H1 (cell line): ENCODE data around the gene DICER1. TPM values are rescaled to one million over a fixed set of nuclear protein-coding genes. Genes with fewer than 3 reads are reported as not detected.

Experiments
- CTCF ChIA-PET: fragments of 300-600 bp; sonication (Branson Sonifier 250); formaldehyde crosslinking; loops from one replicate; lab custom pipeline; 2021; ENCODE audit not compliant: partially characterized antibody; lab: Charles Lee
- POLR2A ChIA-PET: fragments of 300-600 bp; sonication (Branson Sonifier 250); formaldehyde crosslinking; loops from one replicate; lab custom pipeline; 2021; ENCODE audit warnings: inconsistent platforms; ENCODE audit not compliant: partially characterized antibody; lab: Charles Lee
- DNase-seq, 2 experiments: peaks; one replicate each; pipeline versions ENCODE4 v3.0.0 to v3.0.0-alpha.2; 2010 to 2022; ENCODE audit warnings: low spot score in 2 of 2, low read depth in 1 of 2, mixed read lengths in 1 of 2
- FAIRE-seq: peaks from 2 replicates; lab custom pipeline; 2011; peaks lifted over from hg19 to GRCh38; lab: Jason Lieb, UNC
- H2AFZ ChIP-seq: 2 replicates; pipeline ENCODE4 v1.8.1; 2012; ENCODE audit warnings: low read length, inconsistent platforms
- H2AK5ac ChIP-seq: 2 replicates; pipeline ENCODE4 v1.6.1; 2013; ENCODE audit warnings: low read depth, low read length
- H2BK120ac ChIP-seq: replicated peaks from 2 replicates; pipeline ENCODE3; 2013; ENCODE audit warnings: low read depth, low read length, inconsistent platforms
- H2BK12ac ChIP-seq: 2 replicates; pipeline ENCODE4 v1.6.1; 2013; ENCODE audit warnings: low read depth, low read length
- H2BK15ac ChIP-seq: 2 replicates; pipeline ENCODE4 v1.6.1; 2013; ENCODE audit warnings: low read length
- H2BK20ac ChIP-seq: 2 replicates; pipeline ENCODE4 v1.6.1; 2013; ENCODE audit warnings: low read length
- H2BK5ac ChIP-seq: 2 replicates; pipeline ENCODE4 v1.6.1; 2013; ENCODE audit warnings: low read depth, low read length
- H3K14ac ChIP-seq: 2 replicates; pipeline ENCODE4 v1.6.1; 2013; ENCODE audit warnings: inconsistent platforms; ENCODE audit not compliant: insufficient read length
- H3K18ac ChIP-seq: 2 replicates; pipeline ENCODE4 v1.6.1; 2013; ENCODE audit warnings: low read length; ENCODE audit errors: extremely low read depth
- H3K23ac ChIP-seq: 2 replicates; pipeline ENCODE4 v1.6.1; 2013; ENCODE audit warnings: inconsistent platforms; ENCODE audit not compliant: insufficient read length
- H3K23me2 ChIP-seq: 2 replicates; pipeline ENCODE4 v1.6.1; 2013; ENCODE audit warnings: low read depth, low read length
- H3K27ac ChIP-seq: 2 replicates; pipeline ENCODE4 v1.6.1; 2011; ENCODE audit warnings: low read depth, low read length, inconsistent platforms
- H3K27me3 ChIP-seq, 4 experiments: replicated peaks in 1 of 4; 1 replicate in 1 of 4; 2 replicates in 3 of 4; pipeline versions ENCODE4 v1.6.1 to v1.8.1; 2011 to 2013; ENCODE audit warnings: low read length in 3 of 4, mild to moderate bottlenecking in 3 of 4, inconsistent platforms in 2 of 4, mixed read lengths in 2 of 4, moderate library complexity in 1 of 4; ENCODE audit not compliant: control insufficient read depth in 3 of 4, insufficient read depth in 3 of 4; ENCODE audit errors: extremely low read depth in 1 of 4
- H3K36me3 ChIP-seq, 4 experiments: 2 replicates each; pipeline versions ENCODE4 v1.6.1 to v1.8.1; 2011 to 2013; ENCODE audit warnings: mild to moderate bottlenecking in 4 of 4, low read length in 3 of 4, moderate library complexity in 2 of 4, control low read depth in 1 of 4, inconsistent platforms in 1 of 4; ENCODE audit not compliant: insufficient read depth in 4 of 4, control insufficient read depth in 2 of 4
- H3K4ac ChIP-seq: replicated peaks from 2 replicates; pipeline ENCODE3; 2013; ENCODE audit warnings: low read length, low read depth, mixed read lengths, inconsistent platforms; ENCODE audit not compliant: insufficient read length
- H3K4me1 ChIP-seq, 4 experiments: replicated peaks in 1 of 4; 1 replicate in 1 of 4; 2 replicates in 3 of 4; pipeline versions ENCODE4 v1.6.1 to v1.8.1; 2011 to 2013; ENCODE audit warnings: low read length in 3 of 4, inconsistent platforms in 2 of 4, mixed read lengths in 1 of 4; ENCODE audit not compliant: insufficient read depth in 4 of 4, control insufficient read depth in 3 of 4
- H3K4me2 ChIP-seq, 2 experiments: 2 replicates each; pipeline versions ENCODE4 v1.6.1 to v1.8.1; 2011 to 2013; ENCODE audit warnings: low read depth in 2 of 2, low read length in 2 of 2, control low read depth in 1 of 2, inconsistent platforms in 1 of 2, mild to moderate bottlenecking in 1 of 2; ENCODE audit not compliant: insufficient read depth in 1 of 2
- H3K4me3 ChIP-seq, 4 experiments: fragments of 200-600, 300-600 bp in 1 of 4; sonication (generic), shearing (Covaris generic), sonication (Bioruptor Twin) in 1 of 4; 2 replicates each; pipeline versions ENCODE4 v1.5.1 to v1.8.1; 2011 to 2016; ENCODE audit warnings: low read length in 4 of 4, low read depth in 3 of 4, control low read depth in 2 of 4, inconsistent platforms in 2 of 4, mild to moderate bottlenecking in 2 of 4, mixed read lengths in 1 of 4, moderate library complexity in 1 of 4; ENCODE audit not compliant: insufficient read depth in 2 of 4; ENCODE audit errors: extremely low read depth in 1 of 4
- H3K56ac ChIP-seq: replicated peaks from 2 replicates; pipeline ENCODE3; 2013; ENCODE audit warnings: low read depth, mild to moderate bottlenecking, mixed read lengths, low read length, inconsistent platforms; ENCODE audit not compliant: insufficient read length
- H3K79me1 ChIP-seq: 2 replicates; pipeline ENCODE4 v1.6.1; 2013; ENCODE audit warnings: low read depth, low read length, control low read depth
- H3K79me2 ChIP-seq, 2 experiments: 2 replicates each; pipeline versions ENCODE4 v1.6.1 to v1.8.1; 2012 to 2013; ENCODE audit warnings: low read length in 2 of 2, mild to moderate bottlenecking in 2 of 2, inconsistent platforms in 1 of 2; ENCODE audit not compliant: insufficient read depth in 2 of 2, control insufficient read depth in 1 of 2
- H3K9ac ChIP-seq, 4 experiments: replicated peaks in 1 of 4; 1 replicate in 1 of 4; 2 replicates in 3 of 4; pipeline versions ENCODE4 v1.6.1 to v1.8.1; 2011 to 2013; ENCODE audit warnings: low read depth in 3 of 4, low read length in 3 of 4, control low read depth in 2 of 4, mild to moderate bottlenecking in 2 of 4, moderate library complexity in 2 of 4, inconsistent platforms in 1 of 4; ENCODE audit errors: extremely low read depth in 1 of 4
- H3K9me3 ChIP-seq, 2 experiments: 2 replicates each; pipeline versions ENCODE4 v1.6.1 to v1.8.1; 2012 to 2013; ENCODE audit warnings: mild to moderate bottlenecking in 2 of 2, moderate library complexity in 2 of 2, control low read depth in 1 of 2, inconsistent platforms in 1 of 2, low read depth in 1 of 2, low read length in 1 of 2, mixed read lengths in 1 of 2; ENCODE audit not compliant: insufficient read depth in 2 of 2
- H4K20me1 ChIP-seq, 2 experiments: replicated peaks in 1 of 2; 2 replicates each; pipeline versions ENCODE3 to v1.8.1; 2011 to 2013; ENCODE audit warnings: inconsistent platforms in 2 of 2, low read length in 2 of 2, mild to moderate bottlenecking in 1 of 2; ENCODE audit not compliant: insufficient read depth in 2 of 2, control insufficient read depth in 1 of 2
- H4K5ac ChIP-seq: 2 replicates; pipeline ENCODE4 v1.6.1; 2013; ENCODE audit warnings: low read length, low read depth, mixed read lengths, inconsistent platforms; ENCODE audit not compliant: insufficient read length
- H4K8ac ChIP-seq: 2 replicates; pipeline ENCODE4 v1.8.0; 2013; ENCODE audit warnings: mild to moderate bottlenecking, moderate library complexity, low read length, inconsistent platforms; ENCODE audit not compliant: insufficient read depth; ENCODE audit errors: extremely low read depth
- H4K91ac ChIP-seq: replicated peaks from 2 replicates; pipeline ENCODE3; 2013; ENCODE audit warnings: low read length, mixed read lengths, inconsistent platforms; ENCODE audit not compliant: insufficient read length
- ATF3 ChIP-seq: IDR thresholded peaks from 2 replicates; pipeline ENCODE4 v1.6.1; 2011; ENCODE audit warnings: low read depth, mild to moderate bottlenecking, low read length; ENCODE audit not compliant: insufficient read depth
- BCL11A ChIP-seq, 2 experiments: IDR thresholded peaks; one replicate each; pipeline ENCODE4 v1.6.1; 2011; ENCODE audit warnings: low read depth in 2 of 2, low read length in 2 of 2, mild to moderate bottlenecking in 2 of 2
- CBX5 ChIP-seq: fragments of 300-800, 300-1000 bp; sonication (generic); IDR thresholded peaks from 2 replicates; pipeline ENCODE4 v1.7.1; 2016; ENCODE audit warnings: antibody characterized with exemption, low read length, low read depth
- JUN ChIP-seq: IDR thresholded peaks from 2 replicates; pipeline ENCODE4 v1.6.1; 2011; ENCODE audit warnings: low read depth, mild to moderate bottlenecking, improper control_type of control experiment, low read length
- KDM5A ChIP-seq: fragments of 200-600 bp; IDR thresholded peaks from 2 replicates; pipeline ENCODE4 v1.7.1; 2012; ENCODE audit warnings: mild to moderate bottlenecking, low read length, inconsistent platforms, mixed read lengths
- MAFK ChIP-seq: IDR thresholded peaks from 2 replicates; pipeline ENCODE4 v1.6.1; 2012; ENCODE audit warnings: low read depth, mild to moderate bottlenecking, improper control_type of control experiment, low read length
- RBBP5 ChIP-seq: IDR thresholded peaks from 2 replicates; pipeline ENCODE4 v1.7.1; 2012; ENCODE audit warnings: low read depth, mild to moderate bottlenecking, inconsistent platforms, low read length, moderate library complexity, borderline replicate concordance
- SIN3A ChIP-seq, 2 experiments: IDR thresholded peaks in 1 of 2; conservative IDR thresholded peaks in 1 of 2; 2 replicates each; pipeline ENCODE4 v1.6.1; 2011 to 2012; ENCODE audit warnings: low read length in 2 of 2, improper control_type of control experiment in 1 of 2, low read depth in 1 of 2, mild to moderate bottlenecking in 1 of 2
- SIX5 ChIP-seq: IDR thresholded peaks from 2 replicates; pipeline ENCODE4 v1.6.1; 2011; ENCODE audit warnings: mild to moderate bottlenecking, low read depth, low read length
- SP4 ChIP-seq: IDR thresholded peaks from 2 replicates; pipeline ENCODE4 v1.6.1; 2012; ENCODE audit warnings: low read length, inconsistent platforms
- YY1 ChIP-seq: IDR thresholded peaks from 2 replicates; pipeline ENCODE4 v1.6.1; 2011; ENCODE audit warnings: low read depth, mild to moderate bottlenecking, low read length
- WGBS, 2 experiments: shearing (Covaris generic) in 1 of 2; methylation state at CpG; one replicate each; pipeline versions ENCODE4 v1.1.6 to v1.1.7; 2013 to 2015; ENCODE audit warnings: low lambda C conversion rate in 2 of 2, mixed read lengths in 2 of 2, inconsistent platforms in 1 of 2, low coverage in 1 of 2, missing lambda C conversion rate in 1 of 2; ENCODE audit not compliant: insufficient replicate concordance in 2 of 2, insufficient coverage in 1 of 2, insufficient read length in 1 of 2; ENCODE audit errors: extremely low coverage in 1 of 2, missing lambda C conversion rate in 1 of 2; 5-methylcytosine and 5-hydroxymethylcytosine counted together
- polyA plus RNA-seq, 7 experiments: library from polyadenylated mRNA; depleted of rRNA in 3 of 7; stranded (reverse) in 5 of 7; unstranded in 2 of 7; fragments of >200 nt in 5 of 7; fragments of 200-250 nt in 2 of 7; gene quantifications; 1 replicate in 5 of 7; 2 replicates in 1 of 7; 4 replicates in 1 of 7; pipeline versions ENCODE4 v1.2.1 to v1.2.3, GENCODE V29; 2011 to 2013; ENCODE audit warnings: missing spikeins in 2 of 7, mixed read lengths in 2 of 7
- total RNA-seq: library from RNA; stranded (reverse); fragmentation: NEBNext Ultra II Directional; extraction: Animal tissue kit (Norgen Biotek cat#: 25700); gene quantifications from 2 replicates; pipeline ENCODE4 v1.2.1, GENCODE V29; 2021
- TF ChIP-seq, protein P1 (sequence below): IDR thresholded peaks from 2 replicates; pipeline ENCODE4 v1.6.1; 2012; ENCODE audit warnings: inconsistent platforms

The DICER1 gene
- total and polyA plus RNA-seq, 2 of the 8 experiments (the other 6 are each of a cell fraction or from before 2014, with no cell fraction given), result 11.9 to 61.8 TPM

GRCh38 chr14:95040708-95041476 lies 116.4 kb downstream of the DICER1 start:
- no peak overlapping the region for H3K9ac ChIP-seq
- no peak overlapping the region for H2AK5ac ChIP-seq
- peak in 1 of 2 experiments; percentile 30 for DNase-seq
- H3K14ac ChIP-seq, result no peak overlapping the region
- no peak overlapping the region for H3K4me3 ChIP-seq
- no peak overlapping the region for H2BK20ac ChIP-seq
- no peak for TF ChIP-seq MAFK
- no peak for TF ChIP-seq KDM5A
- no peak for TF ChIP-seq SP4
- no peak for TF ChIP-seq SIN3A (conservative IDR thresholded peaks at IDR 0.05 in 1 of 2, IDR thresholded peaks at IDR 0.05 in 1 of 2; ENCODE audit: low read depth in 1 of 2, low read length in 2 of 2)
- no peak for TF ChIP-seq BCL11A (IDR thresholded peaks at IDR 0.05; ENCODE audit: low read depth in 2 of 2, low read length in 2 of 2)
- no peak for TF ChIP-seq SIX5
- no peak for TF ChIP-seq RBBP5
- no peak for TF ChIP-seq ATF3
- no peak for TF ChIP-seq JUN
- no peak for TF ChIP-seq CBX5
- TF ChIP-seq, protein P1, sequence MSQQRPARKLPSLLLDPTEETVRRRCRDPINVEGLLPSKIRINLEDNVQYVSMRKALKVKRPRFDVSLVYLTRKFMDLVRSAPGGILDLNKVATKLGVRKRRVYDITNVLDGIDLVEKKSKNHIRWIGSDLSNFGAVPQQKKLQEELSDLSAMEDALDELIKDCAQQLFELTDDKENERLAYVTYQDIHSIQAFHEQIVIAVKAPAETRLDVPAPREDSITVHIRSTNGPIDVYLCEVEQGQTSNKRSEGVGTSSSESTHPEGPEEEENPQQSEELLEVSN, result no peak
- no peak for TF ChIP-seq YY1
- H3K23me2 ChIP-seq, result no peaks in the 10 kb centered on the region
- ChIA-PET POLR2A (no interaction called here), CTCF (interaction anchor here (1.0 kb wide), 1 partner anchor 18 kb away, joined by 3 read pairs; no protein-coding TSS in a partner anchor)
- no peak overlapping the region for H3K56ac ChIP-seq
- H3K79me2 ChIP-seq, result no peaks in the 10 kb centered on the region
- peaks cover 0 to 4% (median 0%) of the 10 kb centered on the region in 4 experiments; a peak in 3 of 7 replicates for H3K4me1 ChIP-seq
- H3K79me1 ChIP-seq, result no peaks in the 10 kb centered on the region
- no peak overlapping the region for H2BK5ac ChIP-seq
- no peaks in the 10 kb centered on the region for H3K36me3 ChIP-seq
- H4K91ac ChIP-seq, result no peak overlapping the region
- H3K27me3 ChIP-seq, result no peaks in the 10 kb centered on the region; a peak in 2 of 7 replicates
- no peak overlapping the region for H3K23ac ChIP-seq
- no peak overlapping the region for H2BK12ac ChIP-seq
- H3K18ac ChIP-seq, result no peak overlapping the region
- no peak overlapping the region for H4K5ac ChIP-seq
- H4K20me1 ChIP-seq, result no peaks in the 10 kb centered on the region
- H4K8ac ChIP-seq, result no peak overlapping the region
- no peaks in the 10 kb centered on the region for H3K9me3 ChIP-seq
- H3K4ac ChIP-seq, result no peak overlapping the region
- H2BK15ac ChIP-seq, result no peak overlapping the region
- WGBS, 2 experiments, result 88% methylated on average over 9 of the region's 9 CpGs; no CpG with 5 or more reads in 1 of the 2 experiments
- no peak overlapping the region for H3K4me2 ChIP-seq
- no peak for FAIRE-seq
- H3K27ac ChIP-seq, result no peak overlapping the region
- no peak overlapping the region for H2BK120ac ChIP-seq
- H2AFZ ChIP-seq, result peak overlapping the region; percentile 76; the same call in 1 of the 2 replicates
